ENCODE results near the gene SPATA16. TPM values are rescaled to one million over a fixed set of nuclear protein-coding genes. Genes with fewer than 3 reads are reported as not detected.

The SPATA16 gene
- total and polyA plus RNA-seq, 11 donors: not detected

DNA sequence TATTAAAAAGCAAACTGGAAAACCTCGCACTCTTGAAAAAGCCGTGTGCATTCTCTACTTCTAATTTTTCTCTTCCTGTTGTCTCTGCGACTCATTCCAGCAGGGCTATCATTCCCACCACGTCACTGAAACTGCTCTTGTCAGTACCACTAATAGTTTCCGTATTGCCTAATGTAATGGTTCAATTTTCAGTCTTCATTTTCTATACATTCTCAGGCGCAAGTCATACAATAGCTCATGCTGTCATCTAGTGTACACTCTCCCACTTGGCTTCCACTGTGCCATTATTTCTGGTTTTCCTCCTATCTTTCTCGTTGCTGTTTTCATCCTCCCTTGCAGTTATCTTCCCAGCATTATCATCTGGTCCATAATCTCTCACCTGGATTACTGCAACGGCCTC, 160.2 kb downstream of the SPATA16 start:
- Histone ChIP-seq H3K36me3 (no peaks in the 10 kb centered on the region), H3K27ac (no peak overlapping the region), H3K27me3 (no peaks in the 10 kb centered on the region), H3K9me3 (no peaks in the 10 kb centered on the region), H3K4me3 (no peak overlapping the region), H3K4me1 (peaks cover 0 to 9% (median 0%) of the 10 kb centered on the region in 12 donors)
- intact Hi-C loops (cut with DNase I): loop anchor here in 5 of 10 donors (5.0 to 10.0 kb wide), 5 partner anchors 311 to 574 kb away; partner anchors contain the start of gene NLGN1 (in 2 of the 5)
- ATAC-seq (no peak), DNase-seq (no peak)
- 54 to 63% (median 60%) methylated on average over 8 of the region's 8 CpGs for WGBS, 4 donors
- TF ChIP-seq, protein P1, sequence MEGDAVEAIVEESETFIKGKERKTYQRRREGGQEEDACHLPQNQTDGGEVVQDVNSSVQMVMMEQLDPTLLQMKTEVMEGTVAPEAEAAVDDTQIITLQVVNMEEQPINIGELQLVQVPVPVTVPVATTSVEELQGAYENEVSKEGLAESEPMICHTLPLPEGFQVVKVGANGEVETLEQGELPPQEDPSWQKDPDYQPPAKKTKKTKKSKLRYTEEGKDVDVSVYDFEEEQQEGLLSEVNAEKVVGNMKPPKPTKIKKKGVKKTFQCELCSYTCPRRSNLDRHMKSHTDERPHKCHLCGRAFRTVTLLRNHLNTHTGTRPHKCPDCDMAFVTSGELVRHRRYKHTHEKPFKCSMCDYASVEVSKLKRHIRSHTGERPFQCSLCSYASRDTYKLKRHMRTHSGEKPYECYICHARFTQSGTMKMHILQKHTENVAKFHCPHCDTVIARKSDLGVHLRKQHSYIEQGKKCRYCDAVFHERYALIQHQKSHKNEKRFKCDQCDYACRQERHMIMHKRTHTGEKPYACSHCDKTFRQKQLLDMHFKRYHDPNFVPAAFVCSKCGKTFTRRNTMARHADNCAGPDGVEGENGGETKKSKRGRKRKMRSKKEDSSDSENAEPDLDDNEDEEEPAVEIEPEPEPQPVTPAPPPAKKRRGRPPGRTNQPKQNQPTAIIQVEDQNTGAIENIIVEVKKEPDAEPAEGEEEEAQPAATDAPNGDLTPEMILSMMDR (IDR thresholded peaks at IDR 0.05): no peak
- no peak for TF ChIP-seq POLR2A (IDR thresholded peaks at IDR 0.05)

DNA sequence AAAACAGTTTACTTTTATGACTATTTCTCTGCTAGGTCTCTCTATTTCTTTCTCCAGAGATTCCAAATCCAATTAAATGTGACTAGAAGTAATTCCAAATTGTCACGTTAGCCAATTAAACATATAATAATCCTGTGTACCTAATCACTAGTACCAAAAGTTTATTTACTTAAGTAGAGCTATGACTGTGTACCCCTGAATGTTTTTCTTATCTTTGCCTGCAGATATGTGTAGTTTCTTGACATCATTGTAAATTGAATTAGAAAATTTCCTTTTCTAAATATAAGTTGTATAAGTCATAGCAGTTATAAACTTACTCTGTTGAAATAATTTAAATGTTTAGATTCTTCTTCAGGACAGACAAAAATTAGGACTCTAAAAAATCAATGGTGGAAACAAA, 163.3 kb downstream of the SPATA16 start:
- ATAC-seq (no peak), DNase-seq (no peak)

DNA sequence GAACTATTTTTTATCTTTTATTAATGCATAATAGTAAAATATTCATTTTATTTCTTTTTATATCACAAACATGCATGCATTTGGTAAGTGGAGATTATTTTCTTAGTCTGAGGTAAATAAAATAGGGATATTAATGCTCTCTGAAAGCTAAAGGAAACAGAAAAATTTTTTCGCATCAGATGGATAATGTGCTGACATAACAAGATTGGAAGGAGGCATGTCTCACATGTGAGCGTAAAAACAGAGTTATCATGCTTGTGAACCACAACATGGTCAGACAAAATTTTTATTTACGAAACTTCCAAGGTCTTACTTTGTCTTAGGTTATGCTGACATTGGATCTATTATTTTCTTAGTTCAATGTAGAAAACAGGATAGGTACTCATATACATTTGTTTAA, 166.1 kb downstream of the SPATA16 start:
- Histone ChIP-seq H3K27ac (no peak overlapping the region), H3K27me3 (no peaks in the 10 kb centered on the region), H3K4me1 (no peaks in the 10 kb centered on the region), H3K9me3 (no peaks in the 10 kb centered on the region), H3K36me3 (no peaks in the 10 kb centered on the region), H3K4me3 (no peak overlapping the region)
- ATAC-seq (no peak), DNase-seq (no peak)
- intact Hi-C loops (cut with DNase I): no loop called here
- 87 to 91% (median 89%) methylated on average over 3 of the region's 3 CpGs for WGBS, 4 donors
- TF ChIP-seq, protein P1 (IDR thresholded peaks at IDR 0.05): no peak
- TF ChIP-seq POLR2A (IDR thresholded peaks at IDR 0.05): no peak

More for the DNA sequence above, 163.3 kb downstream of the SPATA16 start:
- no peaks in the 10 kb centered on the region for H3K36me3 ChIP-seq
- no peak overlapping the region for H3K27ac ChIP-seq
- H3K27me3 ChIP-seq: no peaks in the 10 kb centered on the region
- 57 to 86% (median 78%) methylated on average over 1 of the region's 1 CpG for WGBS, 4 donors
- intact Hi-C loops (cut with DNase I): no loop called here
- H3K9me3 ChIP-seq: no peaks in the 10 kb centered on the region
- H3K4me3 ChIP-seq: no peak overlapping the region
- H3K4me1 ChIP-seq: no peaks in the 10 kb centered on the region
- TF ChIP-seq, protein P1 (IDR thresholded peaks at IDR 0.05): no peak

DNA sequence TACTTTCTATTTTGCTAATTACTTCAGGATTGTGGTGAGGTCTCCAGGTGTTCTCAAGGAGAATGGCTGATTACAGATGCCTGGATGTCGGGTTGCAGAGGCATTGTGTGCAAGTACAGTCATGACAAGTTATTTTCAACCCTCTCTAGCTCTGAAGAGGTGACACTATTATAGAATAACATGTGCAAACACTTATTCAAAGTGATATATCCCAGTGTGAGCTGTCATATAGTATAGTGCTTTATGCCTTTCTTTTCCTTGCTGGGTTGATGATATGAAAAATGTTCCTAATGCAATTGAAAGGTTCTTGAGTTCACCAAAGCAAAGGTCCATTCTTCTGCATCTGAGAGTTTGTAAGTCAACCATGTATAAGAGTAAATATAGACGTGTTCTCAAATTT, 167.2 kb downstream of the SPATA16 start:
- H3K4me1 ChIP-seq: no peaks in the 10 kb centered on the region
- ATAC-seq: no peak
- WGBS, 4 donors: 60 to 66% (median 61%) methylated on average over 2 of the region's 2 CpGs
- H3K27me3 ChIP-seq: no peaks in the 10 kb centered on the region
- intact Hi-C loops (cut with DNase I): no loop called here
- DNase-seq: no peak
- H3K9me3 ChIP-seq: no peaks in the 10 kb centered on the region
- TF ChIP-seq, protein P1 (IDR thresholded peaks at IDR 0.05): no peak
- TF ChIP-seq POLR2A (IDR thresholded peaks at IDR 0.05): no peak
- H3K27ac ChIP-seq: no peak overlapping the region
- no peaks in the 10 kb centered on the region for H3K36me3 ChIP-seq
- H3K4me3 ChIP-seq: no peak overlapping the region
